IPS-18c (cell line): ENCODE results near the gene CLN6.

Experiments
- H3K4me3 ChIP-seq: 2 replicates; pipeline ENCODE4 v1.7.0; 2013; ENCODE audit warnings: low read depth, mild to moderate bottlenecking, low read length, moderate library complexity; ENCODE audit not compliant: insufficient read depth
- H3K9me3 ChIP-seq: one replicate; pipeline ENCODE4 v1.6.1; 2013; ENCODE audit warnings: mild to moderate bottlenecking, low read length, moderate library complexity; ENCODE audit not compliant: control insufficient read depth, insufficient read depth

The CLN6 gene

GRCh38 chr15:68229386-68230156 is at the start of gene CLN6:
Gene CLN6 (minus strand): TSS chr15:68229728. CDS start chr15:68229584, 144 bp downstream.
- peak within 1 kb of the TSS; percentile 93 for H3K4me3 ChIP-seq
- H3K9me3 ChIP-seq = no peaks in the 10 kb centered on the region

- Histone ChIP-seq H3K4me3 (peak overlapping the region; percentile 95), H3K9me3 (no peaks in the 10 kb centered on the region)
These were observed 49.3 kb upstream of the CLN6 start for GRCh38 chr15:68278595-68279405.

GRCh38 chr15:68278345-68278594 is 48.7 kb upstream of the CLN6 start:
- H3K9me3 ChIP-seq = no peaks in the 10 kb centered on the region
- H3K4me3 ChIP-seq = peak overlapping the region; percentile 95

- Histone ChIP-seq H3K9me3 (no peaks in the 10 kb centered on the region), H3K4me3 (peak within 1 kb of the TSS; percentile 95)
These were observed 48.2 kb upstream of the CLN6 start, which contains the start of gene FEM1B for GRCh38 chr15:68277603-68278344. Gene FEM1B (plus strand): TSS chr15:68277745. CDS start chr15:68278418, 673 bp downstream.

- Histone ChIP-seq H3K4me3 (peak overlapping the region; percentile 95), H3K9me3 (no peaks in the 10 kb centered on the region)
These were observed 47.6 kb upstream of the CLN6 start for GRCh38 chr15:68277131-68277602.

GRCh38 chr15:68276668-68277067 is 47.1 kb upstream of the CLN6 start:
- peak overlapping the region; percentile 95 for H3K4me3 ChIP-seq

GRCh38 chr15:68275165-68275746 is 45.7 kb upstream of the CLN6 start:
- no peak overlapping the region for H3K4me3 ChIP-seq
- no peaks in the 10 kb centered on the region for H3K9me3 ChIP-seq

More at GRCh38 chr15:68276668-68277067, 47.1 kb upstream of the CLN6 start:
- H3K9me3 ChIP-seq = no peaks in the 10 kb centered on the region

- no peaks in the 10 kb centered on the region for H3K9me3 ChIP-seq
- H3K4me3 ChIP-seq = no peak overlapping the region
These were observed 44.8 kb upstream of the CLN6 start for GRCh38 chr15:68274201-68274848.

GRCh38 chr15:68272721-68273271 is 43.3 kb upstream of the CLN6 start:
- no peak overlapping the region for H3K4me3 ChIP-seq
- no peaks in the 10 kb centered on the region for H3K9me3 ChIP-seq

- Histone ChIP-seq H3K9me3 (no peaks in the 10 kb centered on the region), H3K4me3 (no peak overlapping the region; the same call in 1 of the 2 replicates)
These were observed 42.4 kb upstream of the CLN6 start for GRCh38 chr15:68271854-68272471.

GRCh38 chr15:68268405-68268804 is 38.9 kb upstream of the CLN6 start:
- H3K9me3 ChIP-seq = no peaks in the 10 kb centered on the region
- H3K4me3 ChIP-seq = no peak overlapping the region

- no peak overlapping the region for H3K4me3 ChIP-seq
- H3K9me3 ChIP-seq = no peaks in the 10 kb centered on the region
These were observed 36.1 kb upstream of the CLN6 start for GRCh38 chr15:68265674-68266073.

- Histone ChIP-seq H3K4me3 (no peak overlapping the region), H3K9me3 (no peaks in the 10 kb centered on the region)
These were observed 35.6 kb upstream of the CLN6 start for GRCh38 chr15:68265081-68265480.

GRCh38 chr15:68264282-68264681 is 34.8 kb upstream of the CLN6 start:
- no peak overlapping the region for H3K4me3 ChIP-seq
- no peaks in the 10 kb centered on the region for H3K9me3 ChIP-seq

GRCh38 chr15:68262514-68263356 is 33.2 kb upstream of the CLN6 start:
- Histone ChIP-seq H3K4me3 (no peak overlapping the region), H3K9me3 (no peaks in the 10 kb centered on the region)
